ENCODE measurements around the gene SIDT2. TPM values are rescaled to one million over a fixed set of nuclear protein-coding genes. Genes with fewer than 3 reads are reported as not detected.

SIDT2 gene
- total and polyA plus RNA-seq, 3 donors from 2014 or later, result 69.5 to 129 (median 93.8) TPM

- 48 to 63% methylated on average over 10 to 14 of the region's 14 CpGs for whole genome bisulfite sequencing, 2 donors
- H3K4me1 ChIP-seq, result peaks cover 21% of the 10 kb centered on the region
- intact Hi-C loops (cut with DNase I; ENCODE audit: low total_unique reads), result no loop called here
- H3K27ac ChIP-seq, result peak overlapping the region; percentile 53 to 91
- no peak for DNase-seq
- no peaks in the 10 kb centered on the region for H3K27me3 ChIP-seq
- no peaks in the 10 kb centered on the region for H3K9me3 ChIP-seq
- H3K4me3 ChIP-seq, result peak overlapping the region; percentile 47 to 56
- TF ChIP-seq CTCF (IDR thresholded peaks at IDR 0.05), result no peak
- no peak for TF ChIP-seq POLR2A (IDR thresholded peaks at IDR 0.05)
- no peaks in the 10 kb centered on the region for H3K36me3 ChIP-seq (ENCODE audit: low read depth, missing control alignments)
Observed at GRCh38 chr11:117201658-117202305, 23.2 kb downstream of the SIDT2 start.

- Histone ChIP-seq H3K27me3 (no peaks in the 10 kb centered on the region), H3K27ac (peak overlapping the region; percentile 55 to 91), H3K9me3 (no peaks in the 10 kb centered on the region), H3K4me1 (peaks cover 21% of the 10 kb centered on the region), H3K36me3 (ENCODE audit: low read depth, missing control alignments) (no peaks in the 10 kb centered on the region), H3K4me3 (no peak overlapping the region)
- intact Hi-C loops (cut with DNase I; ENCODE audit: low total_unique reads), result no loop called here
- 80 to 85% methylated on average over 4 to 7 of the region's 7 CpGs for WGBS, 2 donors
- no peak for DNase-seq
- TF ChIP-seq CTCF (IDR thresholded peaks at IDR 0.05) (no peak), POLR2A (IDR thresholded peaks at IDR 0.05) (no peak)
Observed at GRCh38 chr11:117202386-117203068, 24.0 kb downstream of the SIDT2 start.

- no peaks in the 10 kb centered on the region for H3K27me3 ChIP-seq
- H3K36me3 ChIP-seq (ENCODE audit: low read depth, missing control alignments), result no peaks in the 10 kb centered on the region
- no peaks in the 10 kb centered on the region for H3K9me3 ChIP-seq
- H3K4me3 ChIP-seq, result no peak overlapping the region
- peaks cover 21% of the 10 kb centered on the region for H3K4me1 ChIP-seq
- 91 to 100% methylated on average over 9 to 10 of the region's 10 CpGs for WGBS, 2 donors
- TF ChIP-seq POLR2A (IDR thresholded peaks at IDR 0.05) (no peak), CTCF (IDR thresholded peaks at IDR 0.05) (no peak)
- H3K27ac ChIP-seq, result peak overlapping the region; percentile 55 to 91
- no peak for DNase-seq
- intact Hi-C loops (cut with DNase I; ENCODE audit: low total_unique reads), result no loop called here
Observed at GRCh38 chr11:117203069-117203407, 24.5 kb downstream of the SIDT2 start.

GRCh38 chr11:117204283-117205080 lies 25.9 kb downstream of the SIDT2 start:
- H3K27me3 ChIP-seq, result no peaks in the 10 kb centered on the region
- H3K27ac ChIP-seq, result peak overlapping the region; percentile 55 to 91
- no peaks in the 10 kb centered on the region for H3K9me3 ChIP-seq
- 60 to 65% methylated on average over 11 to 16 of the region's 17 CpGs for WGBS, 2 donors
- peaks cover 17% of the 10 kb centered on the region for H3K4me1 ChIP-seq
- no peak for DNase-seq
- H3K36me3 ChIP-seq (ENCODE audit: low read depth, missing control alignments), result no peaks in the 10 kb centered on the region
- no peak overlapping the region for H3K4me3 ChIP-seq
- intact Hi-C loops (cut with DNase I; ENCODE audit: low total_unique reads), result no loop called here
- TF ChIP-seq POLR2A (IDR thresholded peaks at IDR 0.05) (no peak), CTCF (IDR thresholded peaks at IDR 0.05) (no peak)

Measured in testis (tissue), 3 donors.